ENCODE data around the gene CCSAP.

The CCSAP gene

GRCh38 chr1:229285440-229285839 is 57.4 kb downstream of the CCSAP start:
- Histone ChIP-seq H3K4me2 (ENCODE audit: low read depth, low read length, poor library complexity, severe bottlenecking) (no peak overlapping the region), H3F3A (ENCODE audit: low read depth) (0 out of 2 replicates have a peak, but pooled peaks cover 3% of the 10 kb centered on the region), H3K9me3 (ENCODE audit: insufficient read depth, low read depth, low read length) (no peaks in the 10 kb centered on the region), H3K9me2 (replicated peaks; ENCODE audit: low read depth, low read length) (no peaks in the 10 kb centered on the region), H4K20me1 (ENCODE audit: insufficient read depth, low read length, poor library complexity, severe bottlenecking) (peaks cover 40% of the 10 kb centered on the region), H3K36me3 (ENCODE audit: insufficient read depth, low read length) (peaks cover 22% of the 10 kb centered on the region; the same call in 1 of the 2 replicates), H3K27me3 (ENCODE audit: insufficient read depth, low read length, poor library complexity, severe bottlenecking) (no peaks in the 10 kb centered on the region), H3K4me1 (ENCODE audit: insufficient read depth, low read length, poor library complexity, severe bottlenecking) (peaks cover 11% of the 10 kb centered on the region), H3K4me3 (ENCODE audit: low read length, poor library complexity, severe bottlenecking) (no peak overlapping the region), H2AFZ (ENCODE audit: low read length) (no peak overlapping the region), H3K79me2 (ENCODE audit: insufficient read depth, low read length) (peaks cover 74% of the 10 kb centered on the region), H3K9ac (ENCODE audit: low read depth, low read length, poor library complexity, severe bottlenecking) (no peak overlapping the region)
- TF ChIP-seq EZH2phosphoT487 (IDR thresholded peaks at IDR 0.05; ENCODE audit: borderline replicate concordance) = no peak
- no peak for TF ChIP-seq CTCF (conservative IDR thresholded peaks at IDR 0.05; ENCODE audit: low read length)

- no peaks in the 10 kb centered on the region for H3K27me3 ChIP-seq (ENCODE audit: insufficient read depth, low read length, poor library complexity, severe bottlenecking)
- no peak overlapping the region for H2AFZ ChIP-seq (ENCODE audit: low read length)
- H3K79me2 ChIP-seq (ENCODE audit: insufficient read depth, low read length) = peaks cover 79% of the 10 kb centered on the region
- no peaks in the 10 kb centered on the region for H3K9me3 ChIP-seq (ENCODE audit: insufficient read depth, low read depth, low read length)
- H3K36me3 ChIP-seq (ENCODE audit: insufficient read depth, low read length) = peaks cover 17% of the 10 kb centered on the region; the same call in 1 of the 2 replicates
- H3K9ac ChIP-seq (ENCODE audit: low read depth, low read length, poor library complexity, severe bottlenecking) = no peak overlapping the region
- no peaks in the 10 kb centered on the region for H3K9me2 ChIP-seq (replicated peaks; ENCODE audit: low read depth, low read length)
- H3K4me3 ChIP-seq (ENCODE audit: low read length, poor library complexity, severe bottlenecking) = no peak overlapping the region
- H3K4me2 ChIP-seq (ENCODE audit: low read depth, low read length, poor library complexity, severe bottlenecking) = no peak overlapping the region
- peaks cover 46% of the 10 kb centered on the region for H4K20me1 ChIP-seq (ENCODE audit: insufficient read depth, low read length, poor library complexity, severe bottlenecking)
- no peak for TF ChIP-seq EZH2phosphoT487 (IDR thresholded peaks at IDR 0.05; ENCODE audit: borderline replicate concordance)
- TF ChIP-seq CTCF (conservative IDR thresholded peaks at IDR 0.05; ENCODE audit: low read length) = no peak
- H3F3A ChIP-seq (ENCODE audit: low read depth) = 0 out of 2 replicates have a peak, but pooled peaks cover 3% of the 10 kb centered on the region
- H3K4me1 ChIP-seq (ENCODE audit: insufficient read depth, low read length, poor library complexity, severe bottlenecking) = peaks cover 17% of the 10 kb centered on the region
Measured at GRCh38 chr1:229284887-229285286, 58.0 kb downstream of the CCSAP start.

GRCh38 chr1:229283183-229283611 is 59.6 kb downstream of the CCSAP start:
- peaks cover 7% of the 10 kb centered on the region; the same call in 1 of the 2 replicates for H3K36me3 ChIP-seq (ENCODE audit: insufficient read depth, low read length)
- H3K27me3 ChIP-seq (ENCODE audit: insufficient read depth, low read length, poor library complexity, severe bottlenecking) = no peaks in the 10 kb centered on the region
- TF ChIP-seq EZH2phosphoT487 (IDR thresholded peaks at IDR 0.05; ENCODE audit: borderline replicate concordance) = no peak
- no peak for TF ChIP-seq CTCF (conservative IDR thresholded peaks at IDR 0.05; ENCODE audit: low read length)
- no peak overlapping the region for H3K4me2 ChIP-seq (ENCODE audit: low read depth, low read length, poor library complexity, severe bottlenecking)
- H3K79me2 ChIP-seq (ENCODE audit: insufficient read depth, low read length) = peaks cover 93% of the 10 kb centered on the region
- 0 out of 2 replicates have a peak, but pooled peaks cover 3% of the 10 kb centered on the region for H3F3A ChIP-seq (ENCODE audit: low read depth)
- H4K20me1 ChIP-seq (ENCODE audit: insufficient read depth, low read length, poor library complexity, severe bottlenecking) = peaks cover 62% of the 10 kb centered on the region
- H2AFZ ChIP-seq (ENCODE audit: low read length) = no peak overlapping the region
- peaks cover 32% of the 10 kb centered on the region for H3K4me1 ChIP-seq (ENCODE audit: insufficient read depth, low read length, poor library complexity, severe bottlenecking)
- H3K4me3 ChIP-seq (ENCODE audit: low read length, poor library complexity, severe bottlenecking) = no peak overlapping the region
- H3K9me3 ChIP-seq (ENCODE audit: insufficient read depth, low read depth, low read length) = no peaks in the 10 kb centered on the region
- H3K9ac ChIP-seq (ENCODE audit: low read depth, low read length, poor library complexity, severe bottlenecking) = no peak overlapping the region
- no peaks in the 10 kb centered on the region for H3K9me2 ChIP-seq (replicated peaks; ENCODE audit: low read depth, low read length)

All from Loucy (cell line).